OCI-LY1 (cell line): ENCODE data around the gene CADM1.

Experiments used
- EZH2 ChIP-seq: fragments of 200-600 bp; sonication (generic), shearing (Covaris generic); IDR thresholded peaks from 2 replicates; pipeline ENCODE4 v1.8.0; 2017; ENCODE audit warnings: borderline replicate concordance, mixed run types, mild to moderate bottlenecking, antibody characterized with exemption, low read length, moderate library complexity, mixed read lengths
- TF ChIP-seq, protein P1 (sequence below): fragments of 200-600 bp; sonication (generic), shearing (Covaris generic); IDR thresholded peaks from 2 replicates; pipeline ENCODE4 v1.5.1; 2017; ENCODE audit warnings: mild to moderate bottlenecking, antibody characterized with exemption, low read length, moderate library complexity, mixed read lengths

DNA sequence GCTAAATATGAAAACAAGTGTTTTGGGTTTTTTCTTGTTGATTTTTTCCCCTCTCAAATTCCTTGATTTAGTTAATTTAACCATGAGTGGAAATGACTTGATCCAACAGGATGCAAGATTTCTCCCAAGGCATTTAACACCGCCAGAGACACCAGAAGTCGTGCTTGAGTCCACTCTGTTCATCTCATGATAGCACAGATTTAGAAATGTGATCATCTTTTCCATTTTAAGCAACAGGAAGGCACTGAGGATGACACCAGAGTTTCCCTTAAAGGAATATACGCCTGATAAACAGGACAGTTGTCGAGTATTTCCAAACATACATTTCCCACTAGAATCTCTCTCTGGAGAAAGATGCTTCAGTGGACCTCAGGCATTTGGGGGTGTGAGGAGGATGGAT, 318.7 kb downstream of the CADM1 start:
- TF ChIP-seq, protein P1, sequence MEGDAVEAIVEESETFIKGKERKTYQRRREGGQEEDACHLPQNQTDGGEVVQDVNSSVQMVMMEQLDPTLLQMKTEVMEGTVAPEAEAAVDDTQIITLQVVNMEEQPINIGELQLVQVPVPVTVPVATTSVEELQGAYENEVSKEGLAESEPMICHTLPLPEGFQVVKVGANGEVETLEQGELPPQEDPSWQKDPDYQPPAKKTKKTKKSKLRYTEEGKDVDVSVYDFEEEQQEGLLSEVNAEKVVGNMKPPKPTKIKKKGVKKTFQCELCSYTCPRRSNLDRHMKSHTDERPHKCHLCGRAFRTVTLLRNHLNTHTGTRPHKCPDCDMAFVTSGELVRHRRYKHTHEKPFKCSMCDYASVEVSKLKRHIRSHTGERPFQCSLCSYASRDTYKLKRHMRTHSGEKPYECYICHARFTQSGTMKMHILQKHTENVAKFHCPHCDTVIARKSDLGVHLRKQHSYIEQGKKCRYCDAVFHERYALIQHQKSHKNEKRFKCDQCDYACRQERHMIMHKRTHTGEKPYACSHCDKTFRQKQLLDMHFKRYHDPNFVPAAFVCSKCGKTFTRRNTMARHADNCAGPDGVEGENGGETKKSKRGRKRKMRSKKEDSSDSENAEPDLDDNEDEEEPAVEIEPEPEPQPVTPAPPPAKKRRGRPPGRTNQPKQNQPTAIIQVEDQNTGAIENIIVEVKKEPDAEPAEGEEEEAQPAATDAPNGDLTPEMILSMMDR, result no peak
- TF ChIP-seq EZH2, result no peak
